Measurements from ENCODE around the gene TMEM97.

TMEM97 gene

GRCh38 chr17:28335959-28336871, 17.2 kb downstream of the TMEM97 start:
- peaks cover 14% of the 10 kb centered on the region for H3K4me1 ChIP-seq (ENCODE audit: control insufficient read depth, insufficient read depth, low read length)
- peak overlapping the region; percentile 62 for H3K27ac ChIP-seq (ENCODE audit: extremely low read depth, low read depth, low read length)
- peaks cover 0 to 33% of the 10 kb centered on the region in 2 experiments; a peak in 1 of 3 replicates for H3K36me3 ChIP-seq (ENCODE audit: control insufficient read depth in 2 of 2, insufficient read depth in 1 of 2, low read length in 2 of 2)
- ChIA-PET CTCF (interaction anchor here (0.5 to 2.3 kb wide), 15 partner anchors 9 to 691 kb away, joined by 3 to 15 read pairs (median 3); partner anchors contain the start of gene POLDIP2), POLR2A (interaction anchor here (0.6 to 3.1 kb wide), 36 partner anchors 10 to 1006 kb away, joined by 3 to 122 read pairs (median 4); partner anchors contain the start of genes LYRM9, NLK, PHF12 and PIGS)
- H3K9me3 ChIP-seq (ENCODE audit: control insufficient read depth, insufficient read depth, low read depth, low read length), result no peaks in the 10 kb centered on the region
- peak overlapping the region; percentile 87 for H3K4me3 ChIP-seq (ENCODE audit: low read depth, low read length)
- TF ChIP-seq SCRT2 (tag by site-specific recombination; IDR thresholded peaks at IDR 0.05), result peak; percentile 75
- TF ChIP-seq BCL11B (tag by site-specific recombination; IDR thresholded peaks at IDR 0.05; ENCODE audit: low read depth), result no peak
- TF ChIP-seq ZNF501 (tag by site-specific recombination; IDR thresholded peaks at IDR 0.05), result 0 out of 2 replicates have a peak, but pooled peaks have one; percentile 43
- peak; percentile 68 for TF ChIP-seq SP2 (tag by site-specific recombination; IDR thresholded peaks at IDR 0.05)
- TF ChIP-seq ZNF830 (tag by site-specific recombination; IDR thresholded peaks at IDR 0.05; ENCODE audit: low read depth), result no peak
- TF ChIP-seq MYNN (tag by site-specific recombination; IDR thresholded peaks at IDR 0.05; ENCODE audit: borderline replicate concordance), result peak; percentile 36; the same call in 1 of the 2 replicates
- TF ChIP-seq ZBTB21 (tag by site-specific recombination; IDR thresholded peaks at IDR 0.05), result peak; percentile 91
- TF ChIP-seq SP7 (tag by site-specific recombination; IDR thresholded peaks at IDR 0.05), result peak; percentile 63; the same call in 1 of the 2 replicates
- TF ChIP-seq KLF9 (tag by site-specific recombination; IDR thresholded peaks at IDR 0.05; ENCODE audit: low read depth), result peak; percentile 51; the same call in 1 of the 2 replicates
- TF ChIP-seq ZNF629 (tag by site-specific recombination; IDR thresholded peaks at IDR 0.05), result peak; percentile 96
- TF ChIP-seq, protein P1, sequence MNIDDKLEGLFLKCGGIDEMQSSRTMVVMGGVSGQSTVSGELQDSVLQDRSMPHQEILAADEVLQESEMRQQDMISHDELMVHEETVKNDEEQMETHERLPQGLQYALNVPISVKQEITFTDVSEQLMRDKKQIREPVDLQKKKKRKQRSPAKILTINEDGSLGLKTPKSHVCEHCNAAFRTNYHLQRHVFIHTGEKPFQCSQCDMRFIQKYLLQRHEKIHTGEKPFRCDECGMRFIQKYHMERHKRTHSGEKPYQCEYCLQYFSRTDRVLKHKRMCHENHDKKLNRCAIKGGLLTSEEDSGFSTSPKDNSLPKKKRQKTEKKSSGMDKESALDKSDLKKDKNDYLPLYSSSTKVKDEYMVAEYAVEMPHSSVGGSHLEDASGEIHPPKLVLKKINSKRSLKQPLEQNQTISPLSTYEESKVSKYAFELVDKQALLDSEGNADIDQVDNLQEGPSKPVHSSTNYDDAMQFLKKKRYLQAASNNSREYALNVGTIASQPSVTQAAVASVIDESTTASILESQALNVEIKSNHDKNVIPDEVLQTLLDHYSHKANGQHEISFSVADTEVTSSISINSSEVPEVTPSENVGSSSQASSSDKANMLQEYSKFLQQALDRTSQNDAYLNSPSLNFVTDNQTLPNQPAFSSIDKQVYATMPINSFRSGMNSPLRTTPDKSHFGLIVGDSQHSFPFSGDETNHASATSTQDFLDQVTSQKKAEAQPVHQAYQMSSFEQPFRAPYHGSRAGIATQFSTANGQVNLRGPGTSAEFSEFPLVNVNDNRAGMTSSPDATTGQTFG (tag by site-specific recombination; IDR thresholded peaks at IDR 0.05; ENCODE audit: borderline replicate concordance), result no peak
- TF ChIP-seq KLF8 (tag by site-specific recombination; IDR thresholded peaks at IDR 0.05), result peak; percentile 83
- TF ChIP-seq KLF1 (tag by site-specific recombination; IDR thresholded peaks at IDR 0.05), result peak; percentile 95
- no peak for TF ChIP-seq PRDM4 (tag by site-specific recombination; IDR thresholded peaks at IDR 0.05)
- TF ChIP-seq YY2 (tag by site-specific recombination; IDR thresholded peaks at IDR 0.05), result no peak
- TF ChIP-seq FEZF1 (tag by site-specific recombination; IDR thresholded peaks at IDR 0.05), result no peak
- TF ChIP-seq, protein P2, sequence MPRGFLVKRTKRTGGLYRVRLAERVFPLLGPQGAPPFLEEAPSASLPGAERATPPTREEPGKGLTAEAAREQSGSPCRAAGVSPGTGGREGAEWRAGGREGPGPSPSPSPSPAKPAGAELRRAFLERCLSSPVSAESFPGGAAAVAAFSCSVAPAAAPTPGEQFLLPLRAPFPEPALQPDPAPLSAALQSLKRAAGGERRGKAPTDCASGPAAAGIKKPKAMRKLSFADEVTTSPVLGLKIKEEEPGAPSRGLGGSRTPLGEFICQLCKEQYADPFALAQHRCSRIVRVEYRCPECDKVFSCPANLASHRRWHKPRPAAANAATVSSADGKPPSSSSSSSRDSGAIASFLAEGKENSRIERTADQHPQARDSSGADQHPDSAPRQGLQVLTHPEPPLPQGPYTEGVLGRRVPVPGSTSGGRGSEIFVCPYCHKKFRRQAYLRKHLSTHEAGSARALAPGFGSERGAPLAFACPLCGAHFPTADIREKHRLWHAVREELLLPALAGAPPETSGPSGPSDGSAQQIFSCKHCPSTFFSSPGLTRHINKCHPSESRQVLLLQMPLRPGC (tag by site-specific recombination; IDR thresholded peaks at IDR 0.05), result peak; percentile 43; the same call in 1 of the 2 replicates
- no peak for TF ChIP-seq HOXD13 (CRISPR knock-in tag; IDR thresholded peaks at IDR 0.05; ENCODE audit: borderline replicate concordance)
- TF ChIP-seq, protein P3, sequence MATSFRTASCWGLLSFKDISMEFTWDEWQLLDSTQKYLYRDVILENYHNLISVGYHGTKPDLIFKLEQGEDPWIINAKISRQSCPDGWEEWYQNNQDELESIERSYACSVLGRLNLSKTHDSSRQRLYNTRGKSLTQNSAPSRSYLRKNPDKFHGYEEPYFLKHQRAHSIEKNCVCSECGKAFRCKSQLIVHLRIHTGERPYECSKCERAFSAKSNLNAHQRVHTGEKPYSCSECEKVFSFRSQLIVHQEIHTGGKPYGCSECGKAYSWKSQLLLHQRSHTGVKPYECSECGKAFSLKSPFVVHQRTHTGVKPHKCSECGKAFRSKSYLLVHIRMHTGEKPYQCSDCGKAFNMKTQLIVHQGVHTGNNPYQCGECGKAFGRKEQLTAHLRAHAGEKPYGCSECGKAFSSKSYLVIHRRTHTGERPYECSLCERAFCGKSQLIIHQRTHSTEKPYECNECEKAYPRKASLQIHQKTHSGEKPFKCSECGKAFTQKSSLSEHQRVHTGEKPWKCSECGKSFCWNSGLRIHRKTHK (tag by site-specific recombination; IDR thresholded peaks at IDR 0.05), result no peak
- TF ChIP-seq ZNF146 (tag by site-specific recombination; IDR thresholded peaks at IDR 0.05), result 0 out of 2 replicates have a peak, but pooled peaks have one; percentile 50
- TF ChIP-seq ZNF561 (tag by site-specific recombination; IDR thresholded peaks at IDR 0.05; ENCODE audit: borderline replicate concordance), result peak; percentile 20; the same call in 1 of the 2 replicates
- no peak for TF ChIP-seq ZNF473 (tag by site-specific recombination; IDR thresholded peaks at IDR 0.05)
- peak; percentile 23; the same call in 1 of the 2 replicates for TF ChIP-seq ZNF558 (tag by site-specific recombination; IDR thresholded peaks at IDR 0.05)
- 0 out of 2 replicates have a peak, but pooled peaks have one; percentile 5 for TF ChIP-seq TSHZ1 (tag by site-specific recombination; IDR thresholded peaks at IDR 0.05; ENCODE audit: borderline replicate concordance)
- no peak for TF ChIP-seq ZNF433 (tag by site-specific recombination; IDR thresholded peaks at IDR 0.05; ENCODE audit: low read depth)
